HEK293T (cell line): ENCODE measurements around the gene SNCA.

ENCODE experiments used
- FOXA1 ChIP-seq: fragments of 450-650 bp; IDR thresholded peaks from 2 replicates; pipeline ENCODE4 v1.6.1; 2016; ENCODE audit warnings: mild to moderate bottlenecking
- FOXM1 ChIP-seq: fragments of 450-650 bp; IDR thresholded peaks from 2 replicates; pipeline ENCODE4 v1.6.1; 2017; ENCODE audit warnings: mild to moderate bottlenecking, borderline replicate concordance

DNA sequence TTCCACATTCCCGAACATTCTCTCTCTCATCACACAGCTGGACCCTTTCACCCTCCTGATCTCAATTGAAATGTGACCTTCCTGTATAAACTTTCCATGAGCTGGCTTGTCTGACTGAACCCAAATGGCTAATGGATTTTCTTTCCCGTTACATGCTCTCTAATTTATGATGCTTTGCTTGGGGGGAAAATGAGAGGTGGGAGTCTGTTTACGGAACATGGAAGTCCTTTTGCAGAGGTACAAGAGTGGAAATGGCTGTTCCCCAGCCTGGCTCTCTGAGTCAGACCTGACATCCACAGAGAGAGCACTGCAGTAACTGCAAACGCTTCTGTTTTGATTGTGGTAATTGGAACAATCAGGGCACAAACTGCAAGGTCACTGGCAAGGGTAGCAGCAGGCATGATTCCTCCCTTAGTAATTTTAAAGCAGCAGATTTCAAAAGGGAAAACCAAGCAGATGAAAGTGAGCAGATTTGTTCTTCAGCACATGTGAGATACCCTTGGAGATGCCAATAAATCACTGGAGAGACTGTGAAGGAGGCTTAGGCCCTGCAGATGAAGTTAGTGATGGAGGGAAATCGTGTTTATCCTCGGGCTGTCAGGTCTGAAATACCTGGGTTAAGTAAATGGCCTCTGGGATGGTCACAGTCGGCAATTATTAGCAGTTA, 83.9 kb downstream of the SNCA start:
- no peak for TF ChIP-seq FOXM1
- TF ChIP-seq FOXA1 = no peak
